SU-DHL-6 (cell line): Measurements from ENCODE around the gene ACAP2.

Experiments
- CTCF ChIP-seq: fragments of 200-600 bp; sonication (generic); IDR thresholded peaks from one replicate; pipeline ENCODE4 v1.5.1; 2017; ENCODE audit warnings: antibody characterized with exemption, mild to moderate bottlenecking, low read length, moderate library complexity; ENCODE audit not compliant: insufficient read depth, poor library complexity, severe bottlenecking
- EZH2phosphoT487 ChIP-seq: fragments of 200-600 bp; sonication (generic), shearing (Covaris generic); conservative IDR thresholded peaks from 2 replicates; pipeline ENCODE4 v1.6.1; 2018; ENCODE audit warnings: mild to moderate bottlenecking, antibody characterized with exemption, low read length, moderate library complexity, mixed read lengths

- no peak for TF ChIP-seq CTCF
- TF ChIP-seq EZH2phosphoT487, result no peak
These were observed 25.0 kb upstream of the ACAP2 start for GRCh38 chr3:195467641-195468390.
